Keratinocyte (primary cell): Measurements from ENCODE around the gene DRGX. TPM values are rescaled to one million over a fixed set of nuclear protein-coding genes. Genes with fewer than 3 reads are reported as not detected.

Source experiments
- DNase-seq: peaks from one replicate; pipeline ENCODE4 v3.0.0-alpha.2; 2011; ENCODE audit warnings: low read depth, missing footprints, low spot score
- FAIRE-seq: peaks from 2 replicates; lab custom pipeline; 2011; peaks lifted over from hg19 to GRCh38; lab: Jason Lieb, UNC
- H2AFZ ChIP-seq: 2 replicates; pipeline ENCODE4 v1.6.0; 2012; ENCODE audit warnings: low read length, control low read depth, inconsistent platforms; ENCODE audit not compliant: control insufficient read depth
- H3K27ac ChIP-seq: 2 replicates; pipeline ENCODE4 v1.5.1; 2011; ENCODE audit warnings: low read length; ENCODE audit not compliant: control insufficient read depth, insufficient read depth
- H3K27me3 ChIP-seq: 3 replicates; pipeline ENCODE4 v1.6.0; 2011; ENCODE audit warnings: low read length; ENCODE audit not compliant: control insufficient read depth, insufficient read depth; ENCODE audit errors: extremely low read depth
- H3K36me3 ChIP-seq, 2 experiments: 2 replicates in 1 of 2; 3 replicates in 1 of 2; pipeline ENCODE4 v1.5.1; 2011; ENCODE audit warnings: low read length in 2 of 2, mild to moderate bottlenecking in 1 of 2; ENCODE audit not compliant: control insufficient read depth in 2 of 2, insufficient read depth in 2 of 2; ENCODE audit errors: extremely low read depth in 1 of 2
- H3K4me1 ChIP-seq: 3 replicates; pipeline ENCODE4 v1.5.1; 2011; ENCODE audit warnings: low read length; ENCODE audit not compliant: control insufficient read depth, insufficient read depth; ENCODE audit errors: extremely low read depth
- H3K4me2 ChIP-seq: 3 replicates; pipeline ENCODE4 v1.6.0; 2011; ENCODE audit warnings: low read depth, low read length; ENCODE audit not compliant: control insufficient read depth, insufficient read depth; ENCODE audit errors: extremely low read depth
- H3K4me3 ChIP-seq, 3 experiments: fragments of 200-600 bp in 1 of 3; sonication (generic) in 1 of 3; 2 replicates in 2 of 3; 3 replicates in 1 of 3; pipeline ENCODE4 v1.5.1; 2011 to 2016; ENCODE audit warnings: low read length in 3 of 3, mild to moderate bottlenecking in 3 of 3, control low read depth in 2 of 3, inconsistent platforms in 1 of 3, low read depth in 1 of 3, mixed read lengths in 1 of 3, mixed run types in 1 of 3, moderate library complexity in 1 of 3; ENCODE audit not compliant: control insufficient read depth in 2 of 3, insufficient read depth in 2 of 3; ENCODE audit errors: extremely low read depth in 1 of 3
- H3K79me2 ChIP-seq: 2 replicates; pipeline ENCODE4 v1.6.0; 2012; ENCODE audit warnings: low read length; ENCODE audit not compliant: control insufficient read depth, insufficient read depth
- H3K9ac ChIP-seq: 3 replicates; pipeline ENCODE4 v1.6.0; 2011; ENCODE audit warnings: low read length; ENCODE audit not compliant: control insufficient read depth, insufficient read depth; ENCODE audit errors: extremely low read depth
- H3K9me1 ChIP-seq: 3 replicates; pipeline ENCODE4 v1.6.0; 2011; ENCODE audit warnings: low read length; ENCODE audit not compliant: control insufficient read depth, insufficient read depth; ENCODE audit errors: extremely low read depth
- H3K9me3 ChIP-seq: 2 replicates; pipeline ENCODE4 v1.5.1; 2012; ENCODE audit warnings: low read depth, low read length; ENCODE audit not compliant: control insufficient read depth
- H4K20me1 ChIP-seq: 3 replicates; pipeline ENCODE4 v1.6.0; 2011; ENCODE audit warnings: low read length; ENCODE audit not compliant: control insufficient read depth, insufficient read depth; ENCODE audit errors: extremely low read depth
- CTCF ChIP-seq, 3 experiments: IDR thresholded peaks in 1 of 3; conservative IDR thresholded peaks in 1 of 3; optimal IDR thresholded peaks in 1 of 3; 2 replicates in 2 of 3; 3 replicates in 1 of 3; pipeline versions ENCODE3 to v1.5.1; 2011; ENCODE audit warnings: low read length in 3 of 3, mild to moderate bottlenecking in 3 of 3, moderate library complexity in 2 of 3, control low read depth in 1 of 3, inconsistent platforms in 1 of 3; ENCODE audit not compliant: insufficient read depth in 2 of 3; ENCODE audit errors: extremely low read depth in 1 of 3
- EZH2 ChIP-seq: IDR thresholded peaks from one replicate; pipeline ENCODE4 v1.6.1; 2012; ENCODE audit warnings: inconsistent platforms, mild to moderate bottlenecking, low read length, moderate library complexity
- dilution Hi-C: fragments of 300-500 bp; cut with MboI; formaldehyde crosslinking; loops from one replicate; pipeline ENCODE4 v1.7.0; 2020; ENCODE audit warnings: low sequenced_read_pairs; ENCODE audit not compliant: extremely low pct_ligation_motif_present
- polyA plus RNA-seq, 5 experiments: library from polyadenylated mRNA; depleted of rRNA in 3 of 5; stranded (reverse) in 3 of 5; stranded (forward) in 1 of 5; unstranded in 1 of 5; fragments of >200 nt; gene quantifications; 1 replicate in 1 of 5; 2 replicates in 3 of 5; 3 replicates in 1 of 5; pipeline versions ENCODE4 v1.2.1 to v1.2.3, GENCODE V29; 2011 to 2012; ENCODE audit warnings: missing spikeins in 2 of 5, low read depth in 1 of 5, low replicate concordance in 1 of 5

The DRGX gene
- polyA plus RNA-seq, 1 donor (not counting 4 experiments of a cell fraction or from before 2014, with no cell fraction given) = not detected

- no peaks in the 10 kb centered on the region for H3K4me1 ChIP-seq
- no peak for FAIRE-seq
Observed at GRCh38 chr10:49347342-49347741, 48.5 kb downstream of the DRGX start.

GRCh38 chr10:49344840-49345239, 51.0 kb downstream of the DRGX start:
- FAIRE-seq (no peak), DNase-seq (no peak)
- Histone ChIP-seq H3K9me3 (no peaks in the 10 kb centered on the region), H3K4me3 (no peak overlapping the region), H3K27me3 (no peaks in the 10 kb centered on the region), H3K79me2 (no peaks in the 10 kb centered on the region), H4K20me1 (no peaks in the 10 kb centered on the region), H3K27ac (no peak overlapping the region), H3K4me2 (no peak overlapping the region), H3K4me1 (no peaks in the 10 kb centered on the region), H3K9ac (no peak overlapping the region), H2AFZ (no peak overlapping the region), H3K9me1 (no peaks in the 10 kb centered on the region), H3K36me3 (no peaks in the 10 kb centered on the region)
- dilution Hi-C loops = no loop called here
- TF ChIP-seq CTCF (optimal IDR thresholded peaks at IDR 0.05 in 1 of 3, IDR thresholded peaks at IDR 0.05 in 1 of 3, conservative IDR thresholded peaks at IDR 0.05 in 1 of 3; ENCODE audit: extremely low read depth in 1 of 3, insufficient read depth in 2 of 3, low read length in 3 of 3) = no peak
- no peak for TF ChIP-seq EZH2

More at GRCh38 chr10:49347342-49347741, 48.5 kb downstream of the DRGX start:
- Histone ChIP-seq H3K9me3 (no peaks in the 10 kb centered on the region), H3K79me2 (no peaks in the 10 kb centered on the region), H3K4me3 (no peak overlapping the region), H3K27me3 (no peaks in the 10 kb centered on the region), H4K20me1 (no peaks in the 10 kb centered on the region), H3K9me1 (no peaks in the 10 kb centered on the region), H3K4me2 (no peak overlapping the region), H3K27ac (no peak overlapping the region), H3K36me3 (no peaks in the 10 kb centered on the region), H2AFZ (no peak overlapping the region), H3K9ac (no peak overlapping the region)
- no peak for TF ChIP-seq CTCF (optimal IDR thresholded peaks at IDR 0.05 in 1 of 3, IDR thresholded peaks at IDR 0.05 in 1 of 3, conservative IDR thresholded peaks at IDR 0.05 in 1 of 3; ENCODE audit: extremely low read depth in 1 of 3, insufficient read depth in 2 of 3, low read length in 3 of 3)
- no peak for TF ChIP-seq EZH2
- DNase-seq = no peak
- dilution Hi-C loops = no loop called here
